Left ventricle myocardium inferior (tissue), 1 donor: ENCODE data around the gene MAGI2. TPM values are rescaled to one million over a fixed set of nuclear protein-coding genes. Genes with fewer than 3 reads are reported as not detected.

ENCODE experiments used
- DNase-seq: peaks from one replicate; pipeline ENCODE4 v3.0.0-alpha.2; 2020
- H3K27ac ChIP-seq: fragments of 200-600 bp; replicated peaks from 2 replicates; pipeline ENCODE4 v1.8.0; 2021
- H3K27me3 ChIP-seq: fragments of 200-600 bp; 2 replicates; pipeline ENCODE4 v1.8.0; 2021; ENCODE audit warnings: low read depth
- H3K36me3 ChIP-seq: fragments of 200-600 bp; 2 replicates; pipeline ENCODE4 v1.8.0; 2021
- H3K4me1 ChIP-seq: fragments of 200-600 bp; 2 replicates; pipeline ENCODE4 v1.8.0; 2021
- H3K4me3 ChIP-seq: fragments of 200-600 bp; 2 replicates; pipeline ENCODE4 v1.8.0; 2021; ENCODE audit warnings: mild to moderate bottlenecking, moderate library complexity
- H3K9me3 ChIP-seq: fragments of 200-600 bp; replicated peaks from 2 replicates; pipeline ENCODE4 v1.8.0; 2021
- intact Hi-C: fragments of 100-400 bp; cut with micrococcal nuclease; formaldehyde crosslinking; loops from one replicate; pipeline ENCODE4 v1.11.0; 2022
- total RNA-seq: library from RNA; stranded (reverse); fragmentation: NEBNext Ultra II Directional; extraction: Animal tissue kit (Norgen Biotek cat#: 25700); gene quantifications from one replicate; pipeline ENCODE4 v1.2.1, GENCODE V29; 2021
- TF ChIP-seq, protein P1 (sequence below): fragments of 200-600 bp; IDR thresholded peaks from 2 replicates; pipeline ENCODE4 v1.8.0; 2021; ENCODE audit warnings: antibody characterized with exemption, mild to moderate bottlenecking, borderline replicate concordance
- donor health status: DM: no; HTN: yes; CAD: no; lungs with severe emphysema.

The MAGI2 gene
- total RNA-seq, 1 donor from 2014 or later: 4.5 TPM

DNA sequence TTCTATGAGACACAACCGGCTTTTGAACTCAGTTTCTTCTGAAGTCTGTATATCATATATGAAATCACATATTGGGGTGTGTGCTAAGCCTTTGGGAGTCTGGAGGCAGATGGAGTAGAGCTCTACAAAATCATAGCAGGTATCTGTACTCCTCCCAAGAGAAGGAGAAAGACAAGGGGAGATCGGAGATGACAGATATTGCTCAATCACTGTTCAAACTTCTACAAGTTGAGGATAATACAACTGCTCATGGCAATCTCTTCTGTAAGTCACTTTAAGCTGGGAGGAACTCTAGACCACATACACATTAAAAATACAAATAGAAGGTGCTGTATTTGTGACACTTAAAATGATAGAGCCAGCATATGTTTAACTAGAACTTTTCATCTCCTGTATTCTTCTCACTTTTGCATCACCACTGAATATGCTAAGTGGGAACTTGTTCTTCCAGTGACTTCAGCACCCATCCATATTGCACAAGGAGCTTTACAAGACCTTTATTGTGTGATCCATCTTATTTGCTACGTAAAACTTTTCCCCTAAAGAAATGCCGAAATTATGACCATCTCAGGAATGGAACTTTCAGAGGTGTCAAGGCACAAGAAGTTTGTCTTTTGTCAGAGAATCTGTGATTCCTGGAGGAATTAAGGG lies 1273.5 kb downstream of the MAGI2 start:
- TF ChIP-seq, protein P1, sequence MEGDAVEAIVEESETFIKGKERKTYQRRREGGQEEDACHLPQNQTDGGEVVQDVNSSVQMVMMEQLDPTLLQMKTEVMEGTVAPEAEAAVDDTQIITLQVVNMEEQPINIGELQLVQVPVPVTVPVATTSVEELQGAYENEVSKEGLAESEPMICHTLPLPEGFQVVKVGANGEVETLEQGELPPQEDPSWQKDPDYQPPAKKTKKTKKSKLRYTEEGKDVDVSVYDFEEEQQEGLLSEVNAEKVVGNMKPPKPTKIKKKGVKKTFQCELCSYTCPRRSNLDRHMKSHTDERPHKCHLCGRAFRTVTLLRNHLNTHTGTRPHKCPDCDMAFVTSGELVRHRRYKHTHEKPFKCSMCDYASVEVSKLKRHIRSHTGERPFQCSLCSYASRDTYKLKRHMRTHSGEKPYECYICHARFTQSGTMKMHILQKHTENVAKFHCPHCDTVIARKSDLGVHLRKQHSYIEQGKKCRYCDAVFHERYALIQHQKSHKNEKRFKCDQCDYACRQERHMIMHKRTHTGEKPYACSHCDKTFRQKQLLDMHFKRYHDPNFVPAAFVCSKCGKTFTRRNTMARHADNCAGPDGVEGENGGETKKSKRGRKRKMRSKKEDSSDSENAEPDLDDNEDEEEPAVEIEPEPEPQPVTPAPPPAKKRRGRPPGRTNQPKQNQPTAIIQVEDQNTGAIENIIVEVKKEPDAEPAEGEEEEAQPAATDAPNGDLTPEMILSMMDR: no peak
- intact Hi-C loops: no loop called here
- H3K4me3 ChIP-seq: no peak overlapping the region

DNA sequence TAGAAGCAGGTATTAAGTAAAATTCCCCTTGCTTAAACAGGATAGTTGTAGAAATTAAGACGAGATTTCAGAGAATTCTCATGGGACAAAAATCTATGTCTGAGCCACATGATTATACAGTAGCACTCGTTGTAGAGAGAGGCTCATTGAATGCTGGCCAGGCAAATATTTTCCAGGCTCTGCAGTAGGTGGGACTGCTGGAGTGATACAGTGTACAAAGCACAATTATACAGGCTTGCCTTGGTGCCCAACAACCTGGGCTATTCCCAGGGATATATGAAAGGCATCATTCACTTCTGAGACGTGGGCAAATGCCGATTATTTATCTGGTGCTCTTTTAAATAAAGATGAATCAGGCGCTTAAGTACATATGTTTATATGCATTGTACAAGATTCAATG lies 1274.3 kb downstream of the MAGI2 start:
- no peaks in the 10 kb centered on the region for H3K27me3 ChIP-seq
- DNase-seq: no peak
- no peaks in the 10 kb centered on the region for H3K9me3 ChIP-seq
- H3K4me1 ChIP-seq: peaks cover 6% of the 10 kb centered on the region
- TF ChIP-seq, protein P1: no peak
- H3K36me3 ChIP-seq: no peaks in the 10 kb centered on the region
- no peak overlapping the region for H3K27ac ChIP-seq
- no peak overlapping the region for H3K4me3 ChIP-seq
- intact Hi-C loops: no loop called here

More for the DNA sequence above, 1273.5 kb downstream of the MAGI2 start:
- H3K9me3 ChIP-seq: no peaks in the 10 kb centered on the region
- H3K27ac ChIP-seq: no peak overlapping the region
- no peaks in the 10 kb centered on the region for H3K36me3 ChIP-seq
- H3K27me3 ChIP-seq: no peaks in the 10 kb centered on the region
- DNase-seq: no peak
- H3K4me1 ChIP-seq: peaks cover 6% of the 10 kb centered on the region

DNA sequence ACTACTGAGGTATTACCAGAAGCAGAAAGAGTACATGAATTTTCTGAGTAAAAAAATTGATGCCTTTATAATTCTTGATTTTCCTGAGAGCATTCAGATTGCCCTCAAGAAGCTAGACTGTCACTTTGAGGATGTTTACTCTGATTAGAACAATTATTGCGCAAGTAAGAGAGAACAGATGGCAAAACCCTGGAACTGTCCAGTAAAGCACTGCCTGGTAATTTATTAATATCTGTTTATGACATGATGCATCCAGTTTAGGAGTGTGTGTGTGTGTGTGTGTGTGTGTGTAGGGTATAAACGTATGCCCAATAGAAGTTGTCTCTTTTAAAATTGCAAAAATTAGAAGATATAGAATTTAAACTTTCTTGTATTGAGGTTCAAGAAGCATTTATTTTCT lies 1275.1 kb downstream of the MAGI2 start:
- Histone ChIP-seq H3K27ac (no peak overlapping the region), H3K4me3 (no peak overlapping the region), H3K4me1 (peaks cover 6% of the 10 kb centered on the region), H3K27me3 (no peaks in the 10 kb centered on the region), H3K9me3 (no peaks in the 10 kb centered on the region), H3K36me3 (no peaks in the 10 kb centered on the region)
- TF ChIP-seq, protein P1: no peak
- intact Hi-C loops: no loop called here
- no peak for DNase-seq

DNA sequence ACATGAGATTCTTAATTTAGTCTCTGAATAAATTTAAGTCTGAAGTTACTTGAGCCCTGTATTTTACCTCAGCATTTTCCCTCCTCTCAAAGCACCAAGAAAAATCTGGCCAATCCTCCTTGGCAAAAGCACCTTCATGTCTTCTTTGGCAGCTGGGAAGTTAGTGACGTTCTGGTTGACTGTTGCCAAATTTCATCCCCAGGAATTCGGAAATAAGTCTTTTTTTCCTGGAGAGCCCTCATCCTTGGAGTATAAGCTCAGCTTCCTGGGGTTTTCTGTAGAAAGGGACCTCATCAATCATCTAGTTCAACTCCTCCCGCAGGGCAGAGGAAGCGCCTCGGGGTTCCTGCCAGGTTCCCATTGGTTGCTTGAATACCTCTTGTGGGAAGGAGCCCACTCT lies 1277.3 kb downstream of the MAGI2 start:
- no peaks in the 10 kb centered on the region for H3K27me3 ChIP-seq
- DNase-seq: no peak
- no peak overlapping the region for H3K4me3 ChIP-seq
- peaks cover 6% of the 10 kb centered on the region for H3K4me1 ChIP-seq
- TF ChIP-seq, protein P1: no peak
- H3K27ac ChIP-seq: no peak overlapping the region
- no peaks in the 10 kb centered on the region for H3K36me3 ChIP-seq
- H3K9me3 ChIP-seq: no peaks in the 10 kb centered on the region
- intact Hi-C loops: no loop called here

DNA sequence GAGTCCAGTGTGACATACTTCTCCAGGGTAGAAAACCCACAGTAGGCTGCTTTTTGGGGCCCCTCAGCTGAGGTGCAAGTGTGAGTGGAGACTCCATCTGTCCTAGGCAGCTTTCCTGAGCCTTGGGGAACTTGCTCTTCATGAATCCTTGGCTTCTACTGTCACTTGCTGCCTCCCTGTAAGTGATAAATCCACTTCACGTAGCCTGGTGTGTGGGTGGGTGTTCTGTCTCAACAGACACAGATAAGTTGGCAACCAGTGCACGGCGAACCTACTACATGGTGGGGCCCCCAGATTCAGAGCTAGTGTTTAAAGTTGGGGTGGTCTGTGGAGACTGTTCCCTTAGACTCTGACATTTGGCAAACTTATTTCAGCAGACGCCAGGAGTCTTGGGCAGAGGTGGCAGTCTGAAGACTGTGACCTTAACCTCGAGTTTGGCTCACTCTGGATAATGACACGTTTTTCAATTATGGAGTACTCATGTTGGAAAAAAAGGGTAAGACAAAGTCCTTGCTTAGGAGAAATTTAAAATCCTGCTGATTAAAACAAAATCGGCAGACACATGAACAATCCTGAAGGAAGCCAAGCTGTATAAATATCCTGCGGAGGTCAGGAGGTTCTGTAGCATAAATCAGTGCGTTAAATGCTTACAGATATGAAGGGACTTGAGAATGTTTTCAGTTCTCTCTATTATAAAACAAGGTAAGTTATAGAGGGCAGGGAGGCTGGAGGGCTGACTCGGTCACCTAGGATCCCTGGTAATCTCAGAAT lies 1278.0 kb downstream of the MAGI2 start:
- TF ChIP-seq, protein P1: no peak
- intact Hi-C loops: no loop called here
- H3K9me3 ChIP-seq: no peaks in the 10 kb centered on the region
- no peak for DNase-seq
- peaks cover 6% of the 10 kb centered on the region for H3K4me1 ChIP-seq
- no peaks in the 10 kb centered on the region for H3K27me3 ChIP-seq
- no peaks in the 10 kb centered on the region for H3K36me3 ChIP-seq
- no peak overlapping the region for H3K27ac ChIP-seq
- no peak overlapping the region for H3K4me3 ChIP-seq
